Activated T-cell treated with anti-CD3 and anti-CD28 coated beads for 24 hours (primary cell): ENCODE data around the gene PTPRN2.
"Not testable (repeated sequence)": the region's sequence is repeated elsewhere in the genome, so short reads cannot be mapped to it uniquely, and the experiment has no call there.

Source experiments
- DNase-seq: peaks from one replicate; pipeline ENCODE4 v3.0.0-alpha.2; 2020; ENCODE audit warnings: low read depth

PTPRN2 gene

GRCh38 chr7:158264881-158265742, 322.5 kb downstream of the PTPRN2 start:
- DNase-seq, result no peak

DNA sequence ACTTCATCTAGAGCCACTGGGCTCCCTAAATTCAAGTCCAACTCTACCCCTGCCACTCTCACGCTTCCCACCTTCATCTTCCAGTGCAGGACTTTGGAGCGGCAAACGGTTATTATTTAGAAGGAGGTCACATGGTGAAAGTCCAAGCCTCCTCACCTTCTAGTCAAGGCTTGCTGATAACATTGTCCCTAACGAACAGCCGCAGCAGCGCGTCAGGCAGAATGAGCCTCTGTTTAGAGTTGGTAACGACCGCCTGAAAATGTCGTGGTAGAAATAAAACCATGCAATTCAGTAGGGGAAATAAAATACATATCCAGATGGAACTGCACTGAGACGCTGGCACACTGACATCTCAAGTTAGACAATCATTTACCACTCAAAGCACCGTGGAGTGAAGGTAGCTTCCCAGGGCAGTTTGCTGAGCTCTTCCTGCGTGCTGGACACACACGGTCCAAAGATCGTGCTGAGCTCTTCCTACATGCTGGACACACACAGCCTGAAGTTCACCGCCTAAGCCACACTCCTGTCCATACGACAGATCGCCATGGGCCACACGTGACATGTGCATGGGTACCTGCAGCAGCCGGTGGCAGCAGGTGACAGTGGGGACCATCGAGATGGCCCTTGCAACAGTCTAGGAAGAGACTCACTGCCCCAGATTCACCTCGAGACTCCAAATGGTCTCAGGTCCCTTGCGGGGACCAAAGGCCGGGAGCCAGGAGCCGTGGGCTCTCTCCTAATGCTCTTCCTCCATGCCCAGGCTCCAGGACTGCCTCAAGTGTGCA, 323.5 kb downstream of the PTPRN2 start:
- DNase-seq, result no peak

- DNase-seq, result no peak
Measured at GRCh38 chr7:158263110-158263963, 324.3 kb downstream of the PTPRN2 start.

DNA sequence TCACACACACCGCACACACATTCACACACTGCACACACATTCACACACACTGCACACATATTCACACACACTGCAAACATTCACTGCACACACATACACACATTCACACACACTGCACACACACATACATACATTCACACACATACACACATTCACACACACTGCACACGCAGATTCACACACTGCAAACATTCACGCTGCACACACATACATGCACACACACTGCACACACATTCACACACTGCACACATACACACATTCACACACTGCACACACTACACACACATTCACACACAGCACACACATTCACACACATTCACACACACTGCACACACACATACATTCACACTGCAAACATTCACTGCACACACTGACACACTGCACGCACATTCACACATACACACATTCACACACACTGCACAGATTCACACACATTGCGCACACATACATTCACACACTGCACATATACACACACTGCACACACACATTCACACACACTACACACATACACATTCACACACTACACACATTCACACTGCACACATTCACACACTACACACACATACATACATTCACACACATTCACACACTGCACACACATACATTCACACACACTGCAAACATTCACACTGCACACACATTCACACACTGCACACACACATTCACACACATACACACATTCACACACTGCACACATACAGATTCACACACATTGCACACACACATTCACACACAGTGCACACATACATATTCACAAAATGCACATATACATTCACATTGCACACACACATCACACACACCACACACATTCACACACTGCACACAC, 325.1 kb downstream of the PTPRN2 start:
- no peak for DNase-seq

GRCh38 chr7:158261362-158262235, 326.0 kb downstream of the PTPRN2 start:
- DNase-seq, result no peak

DNA sequence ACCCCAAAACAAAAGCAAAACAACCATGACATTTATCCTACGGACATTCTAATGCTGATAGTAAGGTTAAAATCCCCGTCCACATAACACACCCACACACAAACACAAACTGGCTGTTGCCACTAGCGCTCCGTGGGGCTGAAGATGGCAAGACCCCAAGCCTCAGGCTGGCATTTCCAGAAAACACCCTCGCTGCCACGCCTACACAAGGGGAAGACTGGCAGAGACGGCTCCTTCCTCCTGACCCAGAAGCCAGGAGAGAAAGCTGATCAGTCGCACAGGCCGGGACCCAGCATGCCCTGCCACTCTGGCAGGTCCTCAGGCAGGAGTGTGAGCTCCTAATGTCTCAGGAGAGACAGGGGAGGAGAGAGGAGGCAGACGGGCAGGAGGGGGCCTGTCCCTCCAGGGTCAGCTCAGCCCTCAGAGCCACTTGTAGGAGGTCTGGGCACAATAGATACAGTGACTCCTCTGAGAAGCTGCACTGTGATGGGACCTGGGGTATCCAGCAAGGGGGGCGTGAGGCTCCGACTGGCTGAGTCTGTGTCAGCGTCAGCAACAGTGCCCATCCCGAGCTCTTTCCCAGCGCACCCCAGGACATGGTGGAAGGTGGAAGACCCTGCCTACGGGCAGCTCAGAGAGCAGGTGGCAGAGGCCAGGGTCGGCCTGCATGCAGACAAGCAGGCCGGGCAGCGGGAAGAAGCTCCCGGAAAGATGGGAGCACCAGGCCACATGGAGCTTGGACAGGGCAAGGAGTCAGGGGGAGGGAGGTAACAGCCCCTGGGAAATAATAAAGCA, 326.9 kb downstream of the PTPRN2 start:
- no peak for DNase-seq

DNA sequence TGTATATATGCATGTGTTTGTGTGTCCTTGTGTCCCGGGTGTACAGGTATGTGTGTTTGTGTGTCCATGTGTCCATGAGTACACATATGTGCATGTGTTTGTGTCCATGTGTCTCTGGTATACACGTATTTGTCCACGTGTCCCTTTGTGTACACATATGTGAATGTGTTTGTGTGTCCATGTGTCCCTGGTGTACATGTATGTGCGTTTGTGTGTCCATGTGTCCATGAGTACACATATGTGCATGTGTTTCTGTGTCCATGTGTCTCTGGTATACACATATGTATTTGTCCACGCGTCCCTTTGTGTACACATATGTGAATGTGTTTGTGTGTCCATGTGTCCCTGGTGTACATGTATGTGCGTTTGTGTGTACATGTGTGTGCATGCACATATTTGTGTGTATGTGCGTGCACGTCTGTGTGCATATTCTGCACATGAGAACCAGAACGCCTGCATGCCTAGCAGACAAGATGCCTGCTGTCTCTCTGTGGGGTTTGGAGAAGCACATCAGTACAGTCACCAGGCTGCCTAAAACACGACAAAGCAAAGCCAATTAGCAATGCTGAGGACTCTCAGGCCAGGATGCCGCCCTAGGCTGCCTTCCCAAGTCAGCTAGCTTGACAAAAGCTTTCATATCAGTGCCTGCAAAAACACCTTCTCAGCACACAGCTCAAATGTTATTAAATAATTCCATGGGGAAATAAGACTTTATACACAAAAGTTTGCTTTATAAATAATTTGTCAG, 327.8 kb downstream of the PTPRN2 start:
- no peak for DNase-seq

GRCh38 chr7:158259141-158259540, 328.5 kb downstream of the PTPRN2 start:
- DNase-seq, result no peak

DNA sequence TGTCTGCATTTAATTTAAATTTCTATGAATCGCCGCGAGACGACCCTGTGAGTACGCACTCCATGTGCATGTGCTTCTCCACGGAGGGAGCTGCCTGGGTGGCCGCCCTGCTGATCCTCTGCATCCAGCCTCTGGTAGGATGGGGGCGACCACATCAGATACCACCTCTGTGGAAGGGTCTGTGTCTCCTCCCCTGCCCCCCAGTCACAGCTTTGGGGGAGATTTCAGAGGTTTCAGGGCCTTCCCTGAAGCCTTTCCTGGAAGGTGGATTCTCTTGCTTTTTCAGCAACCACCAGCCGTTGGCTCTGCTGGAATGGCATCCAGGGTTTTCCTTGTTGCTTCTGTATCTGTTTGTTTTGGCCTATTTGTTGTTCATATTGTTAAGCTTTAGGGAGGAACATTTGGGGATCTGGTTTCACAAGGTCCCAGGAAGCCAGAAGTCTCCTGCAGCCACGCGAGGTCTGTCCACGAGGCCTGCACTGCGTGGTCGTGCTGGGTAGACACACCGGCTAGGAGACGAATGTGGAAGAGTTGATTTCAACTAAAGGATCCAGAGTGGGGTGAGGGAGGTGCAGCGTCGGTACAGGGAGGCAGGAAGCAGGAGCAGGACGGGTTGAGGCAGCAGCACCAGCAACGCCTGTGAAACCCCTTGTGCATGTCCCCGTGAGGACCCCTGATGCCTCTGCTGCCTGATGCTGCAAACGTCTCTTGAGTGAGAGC, 329.1 kb downstream of the PTPRN2 start:
- DNase-seq, result no peak

GRCh38 chr7:158257516-158258410, 329.9 kb downstream of the PTPRN2 start:
- DNase-seq, result no peak

GRCh38 chr7:158257001-158257400, 330.6 kb downstream of the PTPRN2 start:
- DNase-seq, result no peak

DNA sequence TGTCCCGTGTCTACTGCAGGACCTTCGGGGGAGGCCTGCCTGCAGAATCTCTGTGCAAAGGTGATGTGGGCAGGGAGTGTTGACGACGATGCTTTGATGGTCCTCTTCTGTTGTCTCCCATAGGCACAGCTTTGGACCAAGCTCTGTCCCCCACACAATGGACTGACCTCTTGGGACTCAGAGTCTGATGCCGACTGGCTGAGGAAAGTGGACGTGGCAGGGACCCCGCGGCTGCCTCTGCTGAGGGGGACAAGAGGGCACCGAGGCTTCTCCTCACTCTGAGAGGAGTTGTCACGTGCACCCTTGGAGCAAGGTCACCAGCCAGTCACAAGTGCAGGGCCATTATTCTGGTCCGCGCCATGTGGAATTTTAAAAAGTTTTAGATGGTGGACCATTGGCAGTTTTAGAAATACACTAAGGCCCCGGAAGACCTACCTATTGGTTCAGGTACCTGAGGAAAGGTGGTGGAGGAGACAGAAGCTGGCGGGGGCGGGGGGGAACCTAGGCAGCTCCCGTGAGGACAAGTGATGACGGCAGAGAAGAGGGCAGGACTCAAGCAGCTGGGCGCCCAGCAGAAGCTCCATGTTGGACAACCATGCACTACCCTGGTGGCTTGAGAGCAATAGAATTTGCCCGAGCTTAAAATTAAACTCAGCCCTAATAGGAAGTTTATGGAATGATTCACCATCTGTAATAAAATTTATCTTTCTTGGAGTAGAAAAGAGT, 331.4 kb downstream of the PTPRN2 start:
- DNase-seq, result no peak

GRCh38 chr7:158255558-158255957, 332.1 kb downstream of the PTPRN2 start:
- no peak for DNase-seq

DNA sequence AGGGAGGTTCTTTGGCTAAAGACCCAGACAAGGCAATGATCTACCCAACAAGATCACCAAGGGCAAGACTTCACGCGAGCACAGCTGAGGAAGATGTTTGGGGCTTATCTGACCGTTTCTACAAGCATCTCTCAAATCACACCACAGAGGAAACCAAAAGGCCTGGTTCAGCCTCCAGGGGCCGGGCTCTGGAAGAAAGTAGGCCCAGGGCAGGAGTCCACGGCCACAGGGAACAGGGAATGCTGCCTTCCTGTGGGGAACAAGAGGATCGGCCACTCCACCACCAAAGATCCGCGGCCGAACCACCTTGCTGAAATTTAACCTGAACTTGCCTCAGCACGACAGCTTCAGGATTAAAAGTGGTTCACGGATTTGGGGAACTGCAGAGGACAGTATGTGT, 332.5 kb downstream of the PTPRN2 start:
- no peak for DNase-seq

DNA sequence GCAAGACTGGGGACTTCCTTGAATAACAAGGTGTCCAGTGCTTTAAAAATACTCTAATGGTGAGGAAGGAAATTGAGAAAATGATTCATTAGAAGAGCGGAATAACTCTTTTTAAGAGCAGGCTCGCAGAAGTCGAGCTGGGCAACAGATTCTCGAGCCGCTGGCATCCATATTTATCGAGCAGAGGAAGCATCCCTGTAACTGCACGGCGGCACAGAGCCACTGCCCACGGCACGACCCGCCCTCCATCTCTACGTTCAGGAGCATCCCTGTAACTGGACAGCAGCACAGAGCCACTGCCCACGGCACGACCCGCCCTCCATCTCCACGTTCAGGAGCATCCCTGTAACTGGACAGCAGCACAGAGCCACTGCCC, 334.0 kb downstream of the PTPRN2 start:
- not testable (repeated sequence) for DNase-seq

DNA sequence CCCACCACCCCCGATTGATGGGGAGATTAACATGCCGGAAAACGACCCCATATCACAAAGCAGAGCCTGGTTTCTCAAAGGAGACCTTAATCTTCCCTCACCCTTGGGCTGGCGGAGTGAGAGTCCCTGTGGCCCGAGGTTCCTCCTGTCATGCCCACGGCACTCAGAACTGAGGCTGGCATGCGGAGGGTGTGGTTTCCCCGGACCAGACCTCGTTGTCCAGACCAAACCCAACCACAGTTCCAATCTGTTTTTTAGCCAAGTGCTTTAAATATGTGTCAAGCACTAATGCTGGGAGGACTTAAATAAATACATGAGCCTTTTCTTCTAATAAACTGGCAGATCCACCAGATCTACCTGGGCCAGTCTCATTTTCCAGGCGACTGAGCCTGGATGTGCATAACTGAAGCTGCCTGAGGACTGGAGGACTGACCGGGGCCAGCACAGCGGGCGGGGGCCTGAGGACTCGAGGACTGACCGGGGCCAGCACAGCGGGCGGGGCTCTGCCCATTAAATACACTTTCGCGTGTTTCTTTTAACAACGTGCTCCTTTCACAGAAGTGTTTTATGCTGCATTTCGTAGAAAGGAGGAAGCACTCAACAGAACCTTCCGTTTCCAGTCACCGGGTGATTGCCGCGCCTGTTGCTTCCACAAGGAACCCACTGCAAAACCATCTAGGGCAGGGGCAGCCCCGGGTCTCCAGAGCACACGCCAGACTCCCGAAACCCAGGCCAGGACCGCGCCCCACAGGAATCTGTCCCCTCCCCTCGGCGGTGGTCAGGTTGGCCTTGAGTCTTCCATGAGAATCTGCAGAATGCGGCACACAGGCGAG, 334.6 kb downstream of the PTPRN2 start:
- DNase-seq, result no peak
